ENCODE measurements around the gene RSF1.

The RSF1 gene

GRCh38 chr11:77800449-77800848 lies 20.1 kb downstream of the RSF1 start:
- no peak for DNase-seq

- DNase-seq = no peak
Measured at GRCh38 chr11:77799338-77799737, 21.2 kb downstream of the RSF1 start.

GRCh38 chr11:77793972-77794371 lies 26.6 kb downstream of the RSF1 start:
- DNase-seq = no peak

GRCh38 chr11:77791301-77791700 lies 29.2 kb downstream of the RSF1 start:
- DNase-seq = no peak

- no peak for DNase-seq
Measured at GRCh38 chr11:77789731-77790476, 30.6 kb downstream of the RSF1 start.

DNA sequence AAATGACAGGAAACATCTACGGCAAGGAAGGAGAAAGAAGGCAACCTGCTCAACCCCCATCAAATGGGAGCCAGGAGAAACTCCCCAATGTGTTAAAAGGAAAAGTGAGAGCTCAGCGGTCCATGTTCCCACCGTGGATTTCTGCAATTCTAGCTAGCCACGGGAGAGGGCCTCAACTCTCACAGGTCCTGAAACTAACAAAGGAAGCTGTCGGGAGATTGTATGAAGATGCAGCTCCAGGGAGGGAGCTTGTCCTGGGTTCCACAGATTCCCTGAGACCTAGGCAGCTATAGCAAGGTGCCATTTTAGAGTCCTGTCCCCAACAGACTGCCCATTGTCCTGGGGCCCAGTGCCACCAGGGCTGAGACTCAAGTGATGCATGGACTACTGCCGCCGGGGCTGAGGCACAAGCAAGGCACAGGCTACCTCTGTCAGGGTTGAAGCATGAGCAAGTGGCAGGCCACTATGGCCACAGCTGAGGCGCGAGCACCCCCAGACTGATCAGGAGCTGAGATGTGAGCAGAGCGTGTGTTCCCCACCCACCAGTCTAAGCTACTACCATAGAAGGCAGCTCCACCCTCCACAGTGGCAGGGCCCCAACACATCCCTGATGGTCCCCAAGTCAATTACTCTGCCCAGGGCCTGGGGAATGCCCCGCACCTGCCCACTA lies 31.3 kb downstream of the RSF1 start:
- DNase-seq = no peak

DNA sequence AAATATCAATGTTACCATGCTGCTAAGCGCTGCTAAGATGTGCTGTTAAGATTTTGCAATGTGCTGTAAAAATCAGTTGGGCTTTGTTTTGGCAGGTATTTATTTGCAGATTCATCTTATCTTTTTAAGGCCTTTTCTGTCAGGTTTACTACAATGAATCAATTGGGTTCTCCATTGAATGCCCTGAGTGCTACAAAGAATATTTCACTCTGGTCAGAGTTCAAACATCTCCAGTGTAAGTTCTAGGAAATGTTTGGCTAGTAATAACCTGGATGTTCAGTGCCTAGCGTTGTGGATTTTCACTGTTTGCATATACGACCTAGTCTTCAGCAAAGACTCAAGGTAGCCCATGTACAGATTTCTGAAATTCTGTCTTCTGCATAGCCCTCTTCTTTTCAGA lies 36.0 kb downstream of the RSF1 start:
- DNase-seq = no peak

DNA sequence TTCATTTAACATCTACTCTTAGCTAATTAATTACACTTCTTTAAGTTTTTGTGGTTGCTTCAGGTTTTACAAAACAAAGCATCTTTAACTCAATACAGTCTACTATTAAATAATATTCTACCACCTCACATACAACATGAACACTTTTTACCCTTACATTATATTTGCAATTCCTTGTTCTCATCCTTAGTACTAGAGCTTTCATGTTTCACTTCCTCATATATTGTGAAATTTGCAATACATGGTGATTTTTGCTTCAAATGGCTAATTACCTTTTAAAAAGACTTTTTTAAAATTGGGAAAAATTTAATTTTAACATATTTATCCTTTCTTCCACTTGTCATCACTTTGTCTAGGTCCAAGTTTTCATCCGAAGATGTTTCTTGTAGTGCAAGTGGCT lies 37.5 kb downstream of the RSF1 start:
- no peak for DNase-seq

DNA sequence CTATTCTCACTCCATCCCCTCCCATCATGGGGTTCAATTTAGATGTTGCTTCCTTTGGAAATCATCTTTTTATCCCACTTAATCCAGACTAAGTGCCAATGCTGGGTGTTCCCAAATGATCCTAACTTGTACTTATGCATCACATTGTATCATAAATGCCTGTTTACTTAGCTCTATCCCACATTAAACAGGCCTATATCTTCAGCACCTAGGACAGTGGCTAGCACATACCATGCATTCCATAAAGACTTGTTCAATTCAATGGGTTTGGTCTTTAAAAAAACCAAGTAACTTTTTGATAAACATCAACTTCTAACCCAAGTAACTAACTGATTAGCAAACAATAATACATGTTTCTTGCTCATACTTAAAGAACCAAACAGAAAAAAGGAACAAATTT lies 40.6 kb downstream of the RSF1 start:
- no peak for DNase-seq

- DNase-seq = no peak
Measured at GRCh38 chr11:77778549-77778948, 42.0 kb downstream of the RSF1 start.

- no peak for DNase-seq
Measured at GRCh38 chr11:77778118-77778517, 42.4 kb downstream of the RSF1 start.

DNA sequence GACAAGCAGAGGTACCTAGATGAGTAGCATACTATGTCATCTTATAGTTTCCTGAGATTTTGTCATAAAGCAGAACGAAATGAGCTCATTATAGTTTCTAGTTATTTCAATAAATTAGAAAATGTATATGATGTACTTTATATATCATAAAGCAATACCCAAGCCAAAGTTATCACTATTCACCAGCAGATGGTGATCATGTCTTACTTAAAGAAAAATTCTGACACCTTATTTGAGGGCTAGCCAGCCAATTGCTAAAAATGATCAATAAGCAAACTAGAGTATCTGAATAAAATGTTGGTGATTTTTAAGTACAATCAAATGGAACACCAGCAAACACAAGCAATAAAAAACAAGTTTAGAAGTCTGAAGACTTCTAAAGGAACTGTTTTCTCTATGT lies 44.1 kb downstream of the RSF1 start:
- no peak for DNase-seq

DNA sequence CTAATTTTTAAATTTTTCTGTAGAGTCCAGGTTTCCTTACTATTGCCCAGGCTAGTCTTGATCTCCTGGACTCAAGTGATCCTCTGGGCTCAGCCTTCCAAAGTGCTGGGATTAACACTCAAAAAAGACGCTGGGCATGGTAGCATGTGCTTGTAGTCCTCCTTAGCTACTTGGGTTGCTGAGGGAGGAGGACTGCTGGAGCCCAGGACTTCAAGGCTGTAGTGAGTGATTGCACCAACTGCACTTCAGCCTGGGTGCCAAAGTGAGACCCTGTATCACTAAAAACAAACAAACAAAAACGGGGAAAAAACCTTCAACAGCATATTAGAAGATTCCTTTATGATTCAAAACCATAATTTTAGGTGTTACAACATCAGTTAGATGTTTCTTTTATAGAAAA lies 44.6 kb downstream of the RSF1 start:
- no peak for DNase-seq

DNA sequence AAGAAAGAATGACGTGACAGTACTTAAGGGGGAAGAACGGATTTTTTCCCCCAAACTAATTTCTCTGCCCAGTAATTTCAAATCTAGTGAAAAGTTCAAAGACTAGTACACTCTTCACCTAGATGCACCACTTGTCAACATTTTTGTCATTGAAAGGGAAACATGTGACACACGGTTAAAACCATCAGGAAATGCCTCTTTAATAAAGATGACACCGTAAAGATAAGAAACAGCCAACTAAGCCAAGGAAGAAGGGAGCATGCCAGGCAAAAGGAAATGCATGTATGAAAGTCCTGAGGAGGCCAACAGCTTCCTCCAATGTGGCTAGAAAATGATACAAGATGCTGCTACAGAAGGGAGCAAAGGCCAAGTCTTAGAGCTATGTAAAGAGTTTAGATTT lies 49.4 kb downstream of the RSF1 start:
- no peak for DNase-seq

DNA sequence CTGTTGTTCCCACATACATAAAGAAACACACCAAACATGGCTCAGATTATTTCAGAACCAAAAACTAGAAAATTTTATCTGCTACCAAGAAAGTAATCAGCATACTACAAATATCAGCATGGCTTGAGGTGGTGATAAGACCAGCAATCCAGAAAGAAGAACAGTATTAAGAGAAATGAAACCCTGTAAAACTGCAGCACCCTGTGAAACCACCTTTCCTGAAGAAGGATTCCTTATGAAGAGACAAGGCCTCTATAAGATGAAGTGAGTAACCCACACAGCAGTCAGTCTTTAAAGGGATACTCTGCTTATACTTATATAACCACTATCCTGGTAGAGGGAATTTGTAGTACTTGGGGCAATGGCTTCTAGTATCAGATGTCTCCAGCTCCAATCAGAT lies 49.9 kb downstream of the RSF1 start:
- DNase-seq = no peak

DNA sequence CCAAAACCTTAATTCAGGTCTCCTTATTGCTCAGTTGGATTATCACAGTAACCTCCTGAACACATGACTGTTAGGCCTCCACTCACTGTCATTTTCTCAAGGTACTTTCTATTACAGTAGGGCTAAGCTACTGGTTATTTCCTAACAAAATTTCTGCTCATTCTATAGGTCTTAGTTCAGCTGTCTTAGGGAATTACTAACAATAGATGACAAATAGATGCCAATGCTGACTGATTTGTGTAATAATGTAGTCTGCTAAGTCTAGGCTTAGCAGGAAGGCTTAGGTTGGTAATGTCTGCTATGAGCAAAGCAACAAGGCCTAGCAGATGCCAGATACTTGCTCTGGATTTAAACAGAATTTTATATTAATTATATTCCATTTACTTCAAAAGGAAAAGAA lies 58.1 kb downstream of the RSF1 start:
- DNase-seq = no peak

DNA sequence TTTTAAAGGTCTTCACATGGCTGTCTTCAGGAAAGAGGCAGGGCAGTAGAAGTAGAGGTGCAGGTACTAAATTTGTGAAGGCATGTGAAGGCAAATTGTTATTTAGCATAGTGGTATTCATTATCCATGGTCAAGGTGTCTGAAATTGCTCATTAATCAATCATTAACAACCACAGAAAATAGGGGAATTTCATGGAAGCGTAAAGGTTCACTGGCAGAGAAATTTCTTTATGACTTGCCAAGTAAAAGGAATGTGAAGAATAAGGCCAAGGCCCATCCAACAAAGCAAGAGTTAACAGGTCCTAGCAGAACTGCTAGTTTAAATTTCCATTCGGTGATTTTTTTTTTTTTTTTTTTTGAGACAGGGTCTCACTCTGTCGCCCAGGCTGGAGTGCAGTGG lies 59.0 kb downstream of the RSF1 start:
- DNase-seq = no peak

- no peak for DNase-seq
Measured at GRCh38 chr11:77758331-77758730, 62.2 kb downstream of the RSF1 start.

GRCh38 chr11:77753230-77753629 lies 67.3 kb downstream of the RSF1 start:
- DNase-seq = no peak

- no peak for DNase-seq
Measured at GRCh38 chr11:77752516-77752915, 68.0 kb downstream of the RSF1 start.

DNA sequence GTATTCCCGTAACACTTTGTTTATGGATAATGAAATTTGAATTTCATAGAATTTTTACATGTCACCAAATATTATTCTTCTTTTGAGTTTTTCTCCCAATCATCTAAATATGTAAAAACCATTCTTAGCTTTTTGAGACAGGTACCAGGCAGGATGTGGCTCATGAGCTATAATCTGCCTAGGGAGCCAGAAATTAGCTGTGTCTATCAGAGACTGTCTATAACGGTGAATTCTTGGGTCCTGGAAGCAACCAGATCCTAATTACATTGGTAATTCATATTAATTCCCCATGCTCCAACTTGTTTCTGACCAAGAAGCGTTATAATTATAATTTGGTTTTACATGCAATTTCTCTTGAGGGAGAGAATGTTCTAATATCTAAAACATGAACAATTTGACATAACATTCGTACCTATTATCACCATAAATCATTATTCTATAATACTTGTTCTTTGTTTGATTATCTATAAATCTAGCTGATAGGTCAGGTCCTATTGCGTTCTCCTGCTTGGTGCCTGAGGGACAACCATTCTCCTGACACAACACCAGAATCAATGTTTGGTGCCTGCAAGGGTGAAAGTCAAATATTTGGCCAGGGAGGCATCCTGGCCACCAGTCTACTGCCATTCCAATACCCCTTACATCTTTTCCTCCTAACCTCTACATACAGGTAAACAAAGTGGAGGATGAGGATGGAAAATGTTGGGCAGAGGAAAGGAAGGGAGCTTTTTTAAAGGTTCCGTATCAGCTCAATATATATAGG lies 69.9 kb downstream of the RSF1 start:
- peak; percentile 1 for DNase-seq

DNA sequence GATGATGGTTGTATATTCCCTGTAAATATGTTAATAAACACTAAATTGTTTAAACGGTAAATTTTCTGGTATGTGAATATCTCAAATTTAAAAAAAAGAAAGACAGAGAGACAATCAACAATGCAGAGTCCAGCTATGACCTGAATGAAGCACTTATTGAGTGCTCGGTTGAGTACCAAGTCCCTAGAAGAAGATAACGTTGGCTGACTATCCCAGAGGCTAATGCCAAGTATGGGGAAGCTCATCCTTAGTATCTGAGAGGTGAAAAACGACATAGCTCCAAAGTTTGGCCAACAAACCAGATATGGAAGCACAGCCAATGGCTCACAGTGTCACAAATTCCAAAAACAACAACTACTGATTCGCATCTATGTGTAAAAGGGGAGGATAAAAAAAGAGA lies 71.3 kb downstream of the RSF1 start:
- no peak for DNase-seq

GRCh38 chr11:77748266-77748665 lies 72.3 kb downstream of the RSF1 start:
- no peak for DNase-seq

DNA sequence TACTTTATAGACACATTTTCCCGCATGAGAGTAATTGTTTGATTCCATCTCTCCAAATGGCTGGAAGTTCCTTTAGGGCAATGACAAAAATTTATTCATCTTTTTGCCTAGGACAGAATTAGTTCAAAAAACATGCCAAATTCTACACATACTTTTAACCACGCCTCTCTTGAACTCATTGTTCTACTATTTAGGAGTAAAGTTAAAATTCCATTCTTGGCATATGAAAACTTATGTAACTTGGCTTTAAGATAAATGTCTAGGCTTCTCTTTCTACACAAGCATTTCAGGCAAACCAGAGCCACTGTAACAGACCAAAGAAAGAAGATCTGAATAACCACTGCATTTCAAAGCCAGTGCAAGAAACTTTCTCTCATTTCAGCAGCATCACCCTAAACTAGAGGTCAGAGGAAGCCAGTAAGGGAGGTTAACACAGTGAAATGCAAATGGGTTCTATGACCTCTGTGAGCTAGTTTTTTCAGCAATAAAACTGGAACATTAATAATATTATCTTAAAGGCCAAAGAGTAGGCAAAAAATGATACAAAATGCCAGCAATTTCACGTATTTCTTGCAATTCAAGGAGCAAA lies 73.0 kb downstream of the RSF1 start:
- DNase-seq = no peak

Measured in NCI-H1417 treated with DMSO at 0.1 percent for 48 hours (cell line).